A172 (cell line): ENCODE data around the gene EP400. TPM values are rescaled to one million over a fixed set of nuclear protein-coding genes. Genes with fewer than 3 reads are reported as not detected.

Source experiments
- DNase-seq: peaks from one replicate; pipeline ENCODE4 v3.0.0-alpha.2; 2015; ENCODE audit warnings: low spot score
- total RNA-seq: library from RNA; depleted of rRNA; stranded (reverse); fragments of >200 nt; shearing (Covaris generic); gene quantifications from 2 replicates; pipeline ENCODE4 v1.2.3, GENCODE V29; 2014; rRNA removed

EP400 gene, protein sequence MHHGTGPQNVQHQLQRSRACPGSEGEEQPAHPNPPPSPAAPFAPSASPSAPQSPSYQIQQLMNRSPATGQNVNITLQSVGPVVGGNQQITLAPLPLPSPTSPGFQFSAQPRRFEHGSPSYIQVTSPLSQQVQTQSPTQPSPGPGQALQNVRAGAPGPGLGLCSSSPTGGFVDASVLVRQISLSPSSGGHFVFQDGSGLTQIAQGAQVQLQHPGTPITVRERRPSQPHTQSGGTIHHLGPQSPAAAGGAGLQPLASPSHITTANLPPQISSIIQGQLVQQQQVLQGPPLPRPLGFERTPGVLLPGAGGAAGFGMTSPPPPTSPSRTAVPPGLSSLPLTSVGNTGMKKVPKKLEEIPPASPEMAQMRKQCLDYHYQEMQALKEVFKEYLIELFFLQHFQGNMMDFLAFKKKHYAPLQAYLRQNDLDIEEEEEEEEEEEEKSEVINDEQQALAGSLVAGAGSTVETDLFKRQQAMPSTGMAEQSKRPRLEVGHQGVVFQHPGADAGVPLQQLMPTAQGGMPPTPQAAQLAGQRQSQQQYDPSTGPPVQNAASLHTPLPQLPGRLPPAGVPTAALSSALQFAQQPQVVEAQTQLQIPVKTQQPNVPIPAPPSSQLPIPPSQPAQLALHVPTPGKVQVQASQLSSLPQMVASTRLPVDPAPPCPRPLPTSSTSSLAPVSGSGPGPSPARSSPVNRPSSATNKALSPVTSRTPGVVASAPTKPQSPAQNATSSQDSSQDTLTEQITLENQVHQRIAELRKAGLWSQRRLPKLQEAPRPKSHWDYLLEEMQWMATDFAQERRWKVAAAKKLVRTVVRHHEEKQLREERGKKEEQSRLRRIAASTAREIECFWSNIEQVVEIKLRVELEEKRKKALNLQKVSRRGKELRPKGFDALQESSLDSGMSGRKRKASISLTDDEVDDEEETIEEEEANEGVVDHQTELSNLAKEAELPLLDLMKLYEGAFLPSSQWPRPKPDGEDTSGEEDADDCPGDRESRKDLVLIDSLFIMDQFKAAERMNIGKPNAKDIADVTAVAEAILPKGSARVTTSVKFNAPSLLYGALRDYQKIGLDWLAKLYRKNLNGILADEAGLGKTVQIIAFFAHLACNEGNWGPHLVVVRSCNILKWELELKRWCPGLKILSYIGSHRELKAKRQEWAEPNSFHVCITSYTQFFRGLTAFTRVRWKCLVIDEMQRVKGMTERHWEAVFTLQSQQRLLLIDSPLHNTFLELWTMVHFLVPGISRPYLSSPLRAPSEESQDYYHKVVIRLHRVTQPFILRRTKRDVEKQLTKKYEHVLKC (N-terminal part only)
- 6.6 and 6.8 TPM in 2 replicates for total RNA-seq

GRCh38 chr12:131949431-131950181 lies at the start of gene EP400:
Gene EP400, plus strand, starts transcription at chr12:131949942. Its CDS starts 10,678 bp downstream, at chr12:131960620.
- peak; percentile 79 for DNase-seq

DNA sequence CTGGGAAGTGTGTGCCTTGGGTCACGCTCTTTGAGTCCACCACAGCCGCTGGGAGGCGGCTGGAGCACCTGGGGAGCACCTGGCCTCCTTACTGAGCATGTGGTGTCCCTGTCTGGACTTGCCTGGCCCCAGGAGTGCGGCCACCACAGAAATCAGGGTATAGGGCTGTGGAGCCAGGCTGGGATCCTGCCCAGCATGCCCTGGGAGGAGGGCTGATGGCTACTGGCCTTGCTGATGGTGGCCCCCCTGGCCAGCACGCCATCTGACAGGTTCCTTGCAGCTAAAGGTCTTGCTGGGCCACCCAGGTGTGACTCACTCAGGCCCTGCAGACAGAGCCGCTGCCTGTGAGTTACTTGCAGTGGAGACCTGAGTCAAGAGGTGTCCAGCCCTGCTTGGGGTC lies 49.3 kb upstream of the EP400 start:
- DNase-seq = no peak

DNA sequence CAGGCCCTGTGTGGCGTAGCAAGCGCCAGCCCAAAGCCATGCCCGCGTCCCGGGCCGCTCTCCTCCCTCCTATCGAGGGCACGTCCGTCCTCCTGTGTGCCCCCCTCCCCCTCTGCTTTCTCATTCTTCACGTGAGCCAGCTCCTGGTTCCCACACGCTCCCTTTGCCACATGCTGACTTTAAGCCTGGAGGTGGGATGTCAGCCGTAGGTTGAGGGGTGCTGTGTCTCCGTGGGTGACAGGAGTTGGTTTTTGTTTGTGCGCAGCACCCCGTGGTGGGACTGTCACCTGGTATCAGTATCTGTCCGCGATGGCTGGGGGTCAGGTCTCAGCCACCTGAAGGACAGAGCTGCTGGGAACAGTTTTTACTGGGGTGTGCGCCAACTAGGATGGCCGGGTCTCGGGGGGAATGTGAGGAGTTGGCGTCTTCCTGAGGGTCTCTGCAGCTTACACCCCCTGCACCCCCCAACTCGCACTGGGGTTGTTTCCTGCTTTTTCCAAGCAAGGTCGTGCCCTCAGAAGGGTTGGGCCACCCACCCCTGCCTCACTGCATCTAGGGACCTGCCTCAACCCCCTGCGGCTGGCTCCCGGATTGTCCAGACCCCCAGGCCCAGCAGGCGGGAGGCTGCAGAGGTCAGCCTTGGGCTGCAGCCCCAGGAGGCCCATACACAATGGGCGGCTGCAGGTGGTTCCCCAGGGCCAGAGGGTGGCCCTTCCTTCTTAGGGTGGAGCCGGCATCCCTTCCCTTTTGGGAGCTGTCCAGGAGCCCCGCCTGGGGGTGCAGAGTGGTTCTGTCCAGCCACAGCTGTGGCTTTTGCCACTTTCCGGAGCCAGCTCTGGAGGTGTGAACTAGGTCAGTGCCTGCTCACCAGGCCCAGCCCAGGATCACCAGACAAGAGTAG lies 48.1 kb upstream of the EP400 start:
- DNase-seq = peak; percentile 65

DNA sequence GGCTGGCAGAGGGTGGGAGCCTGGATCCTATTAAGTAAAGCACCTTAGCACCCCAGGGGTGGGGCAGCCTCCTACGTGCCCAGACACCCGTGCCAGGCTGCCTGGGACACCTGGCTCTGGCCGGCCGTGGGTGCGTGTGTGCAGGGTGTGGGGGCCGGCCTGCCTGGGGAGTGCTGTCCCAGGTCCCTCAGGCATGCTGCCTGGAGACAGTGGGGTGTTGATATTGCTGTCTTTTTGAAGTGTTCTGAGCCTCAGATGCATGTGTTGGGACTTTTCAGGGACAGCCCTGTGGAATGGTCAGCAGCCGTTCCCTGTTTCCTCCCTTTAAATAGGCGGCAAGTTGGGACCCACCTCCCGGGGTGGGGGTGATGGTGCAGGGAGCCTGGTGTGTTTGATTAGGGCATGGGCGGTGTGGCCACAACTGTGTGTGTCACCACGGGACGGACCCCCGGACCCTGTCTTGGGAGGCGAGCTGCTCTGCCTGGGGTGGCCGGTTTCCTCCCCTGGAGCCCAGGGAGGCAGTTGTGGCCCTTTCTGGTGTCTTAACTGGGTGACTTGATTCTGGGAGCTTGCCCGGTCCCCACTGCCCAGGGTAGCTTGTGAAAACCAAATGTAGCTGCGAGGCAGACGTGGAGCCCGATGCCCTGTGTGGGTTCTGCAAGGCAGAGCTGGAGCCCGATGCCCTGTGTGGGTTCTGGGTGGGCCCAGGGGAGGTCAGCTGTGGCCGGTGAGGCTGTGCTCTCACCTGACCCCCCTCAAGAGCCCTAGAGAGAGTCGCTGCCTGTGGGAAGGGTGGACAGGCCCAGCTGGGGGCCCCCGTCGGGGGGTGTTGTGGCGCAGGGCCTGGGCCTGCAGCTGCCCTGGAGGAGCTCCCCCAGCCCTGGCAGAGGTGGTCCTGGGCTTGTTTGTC lies 47.2 kb upstream of the EP400 start:
- no peak for DNase-seq

DNA sequence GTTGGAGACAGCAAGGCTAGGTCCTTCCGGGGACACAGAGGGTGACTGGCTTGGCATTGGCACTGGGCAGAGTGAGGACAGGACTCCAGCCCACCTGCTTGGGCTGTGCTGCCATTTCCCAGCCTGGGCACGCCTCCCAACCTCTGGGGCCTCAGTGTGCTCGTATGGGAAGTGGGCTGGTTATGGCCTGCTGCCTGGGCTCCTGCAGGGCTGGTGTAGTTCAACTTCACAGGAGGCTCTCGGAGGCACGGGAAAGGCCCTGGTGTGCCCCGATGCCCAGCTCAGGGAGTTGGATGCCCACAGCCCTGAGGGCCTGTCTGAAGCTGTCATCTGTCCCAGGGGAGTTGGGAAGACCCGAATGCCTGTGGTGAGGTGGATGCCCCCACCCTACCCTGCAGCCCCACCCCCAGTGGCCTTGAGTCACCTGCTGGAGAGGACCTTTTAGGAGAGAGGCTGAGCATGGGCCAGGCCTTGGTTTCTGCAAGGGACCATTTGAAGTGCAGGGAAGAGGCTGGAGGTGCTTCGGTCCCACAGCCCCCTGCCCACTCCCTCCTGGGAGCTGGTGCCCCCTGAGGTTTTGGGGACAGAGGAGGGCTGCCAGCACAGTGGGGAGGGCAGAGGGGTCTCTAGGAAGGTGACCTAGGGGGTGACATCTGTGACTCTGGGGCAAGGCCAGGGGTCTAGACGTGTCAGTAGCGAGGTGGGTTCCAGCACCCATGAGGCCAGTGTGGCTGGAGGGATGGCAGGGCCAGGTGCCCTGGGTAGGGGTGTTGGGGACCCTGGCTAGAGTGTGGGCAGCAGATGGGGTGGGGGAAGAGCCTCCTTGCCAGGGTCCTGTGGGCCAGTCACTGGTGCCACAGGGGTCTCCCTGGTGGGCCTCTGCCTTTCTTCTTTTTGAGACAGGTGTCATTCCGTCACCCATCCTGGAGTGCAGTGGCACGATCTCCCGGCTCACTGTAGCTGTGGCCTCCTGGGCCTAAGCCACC lies 46.2 kb upstream of the EP400 start:
- no peak for DNase-seq

- no peak for DNase-seq
These were observed 45.4 kb upstream of the EP400 start for GRCh38 chr12:131904346-131904745.

- no peak for DNase-seq
These were observed 44.6 kb upstream of the EP400 start for GRCh38 chr12:131905081-131905629.

DNA sequence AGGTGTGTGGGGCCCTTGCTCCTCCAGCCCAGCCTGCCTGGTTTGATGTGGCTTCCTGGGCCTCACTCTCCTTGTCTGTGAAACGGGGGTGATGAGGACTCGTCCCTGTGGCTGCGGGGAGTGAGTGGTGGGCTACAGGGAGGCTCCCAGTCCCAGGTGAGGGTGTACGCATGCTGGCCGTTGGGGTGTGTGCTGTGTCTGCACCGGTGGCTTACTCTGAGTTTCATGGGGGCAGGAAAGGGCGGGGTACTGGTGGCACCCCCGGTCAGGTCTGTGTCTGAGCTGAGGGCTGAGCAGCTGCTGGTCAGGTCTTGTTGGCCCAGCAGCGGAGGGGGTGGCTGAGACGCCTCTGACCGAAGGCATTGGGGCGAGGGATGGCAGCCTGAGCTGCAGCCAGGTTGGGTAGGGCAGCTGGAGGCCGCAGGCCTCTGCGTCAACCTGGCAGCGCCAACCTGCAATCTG lies 44.1 kb upstream of the EP400 start:
- no peak for DNase-seq

- no peak for DNase-seq
These were observed 42.2 kb upstream of the EP400 start for GRCh38 chr12:131907379-131908091.

DNA sequence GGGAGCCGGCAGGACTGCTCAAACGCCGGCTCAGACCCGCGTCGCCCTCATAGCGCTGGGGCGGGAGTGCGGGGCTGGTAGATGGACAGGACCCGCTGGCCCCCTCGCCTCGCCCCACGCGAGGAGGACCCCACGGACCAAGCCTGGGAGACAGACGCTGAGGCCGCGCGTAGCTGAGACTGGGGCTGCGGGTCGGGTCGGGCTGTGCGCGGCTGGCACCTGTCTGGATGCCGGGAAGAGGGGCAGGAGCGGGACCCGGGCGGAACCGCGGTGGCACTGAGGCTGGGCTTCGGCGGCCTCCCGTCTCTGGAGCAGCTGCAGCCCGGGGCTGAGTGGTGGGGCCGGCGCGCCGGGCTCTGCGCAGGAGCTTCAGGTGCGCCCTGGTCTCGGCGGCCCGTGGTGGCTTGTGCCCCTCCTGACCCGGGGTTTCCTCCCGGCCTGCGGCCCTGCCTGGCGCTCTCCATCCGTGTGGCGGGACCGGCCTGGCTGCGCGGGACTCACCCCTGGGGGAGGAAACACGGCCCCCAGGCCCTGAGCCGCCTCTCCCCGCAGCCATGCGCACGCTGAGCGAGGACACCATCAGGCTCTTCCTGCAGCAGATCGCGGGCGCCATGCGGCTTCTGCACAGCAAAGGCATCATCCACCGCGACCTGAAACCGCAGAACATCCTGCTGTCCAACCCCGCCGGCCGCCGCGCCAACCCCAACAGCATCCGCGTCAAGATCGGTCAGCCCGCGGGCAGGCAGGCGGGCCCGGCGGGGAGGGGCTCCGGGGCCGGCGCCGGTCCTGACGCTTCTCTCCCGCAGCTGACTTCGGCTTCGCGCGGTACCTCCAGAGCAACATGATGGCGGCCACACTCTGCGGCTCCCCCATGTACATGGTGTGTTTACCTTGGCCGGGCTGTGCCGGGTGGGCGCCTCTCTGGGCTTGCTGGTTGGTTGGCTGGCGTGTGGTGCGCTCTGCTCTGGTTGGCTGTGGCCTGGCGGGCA lies 41.4 kb upstream of the EP400 start:
- DNase-seq = no peak

- no peak for DNase-seq
These were observed 40.5 kb upstream of the EP400 start for GRCh38 chr12:131909081-131909751.

DNA sequence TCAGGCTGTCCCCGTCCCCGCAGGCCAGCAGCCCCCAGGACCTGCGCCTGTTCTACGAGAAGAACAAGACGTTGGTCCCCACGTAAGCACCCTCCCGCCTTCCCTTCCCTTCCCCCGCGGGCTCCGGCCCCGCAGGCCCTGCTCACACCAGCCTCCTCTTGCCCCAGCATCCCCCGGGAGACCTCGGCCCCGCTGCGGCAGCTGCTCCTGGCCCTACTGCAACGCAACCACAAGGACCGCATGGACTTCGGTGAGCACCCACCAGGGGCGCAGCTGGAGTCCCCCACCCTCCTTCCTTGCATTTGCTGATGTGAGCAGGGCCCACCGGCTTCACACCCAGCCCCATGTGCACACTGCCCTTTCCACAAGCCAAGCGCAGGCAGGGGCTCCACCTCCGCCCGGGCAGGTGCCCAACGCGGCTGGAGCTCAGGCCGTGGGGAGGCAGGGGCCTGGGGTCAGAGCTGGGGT lies 40.0 kb upstream of the EP400 start:
- DNase-seq = no peak

GRCh38 chr12:131910302-131911027 lies 39.3 kb upstream of the EP400 start:
- DNase-seq = peak; percentile 55
